ENCODE data around the gene ACVRL1.

- TF ChIP-seq CTCF (IDR thresholded peaks at IDR 0.05; ENCODE audit: low read depth, low read length, poor library complexity, severe bottlenecking) (no peak), EZH2phosphoT487 (IDR thresholded peaks at IDR 0.05; ENCODE audit: borderline replicate concordance, low read length) (no peak)
Measured at GRCh38 chr12:51883998-51884675, 23.2 kb upstream of the ACVRL1 start.
